ENCODE measurements around the gene ATP6AP2.
"Not testable (repeated sequence)": the region's sequence is repeated elsewhere in the genome, so short reads cannot be mapped to it uniquely, and the experiment has no call there.

The ATP6AP2 gene

GRCh38 chrX:40578039-40578695 lies 2.6 kb upstream of the ATP6AP2 start:
- no peak for DNase-seq

- no peak for DNase-seq
Observed at GRCh38 chrX:40579141-40579540, 1.6 kb upstream of the ATP6AP2 start.

GRCh38 chrX:40579900-40580536 lies 752 bp upstream of the ATP6AP2 start:
- DNase-seq, result no peak

- DNase-seq, result no peak
Observed at GRCh38 chrX:40581336-40581920, 658 bp downstream of the ATP6AP2 start.

GRCh38 chrX:40582178-40582577 lies 1.4 kb downstream of the ATP6AP2 start:
- not testable (repeated sequence) for DNase-seq

GRCh38 chrX:40582811-40583210 lies 2.0 kb downstream of the ATP6AP2 start:
- DNase-seq, result no peak

- not testable (repeated sequence) for DNase-seq
Observed at GRCh38 chrX:40587623-40588022, 6.9 kb downstream of the ATP6AP2 start.

GRCh38 chrX:40589616-40590321 lies 9.0 kb downstream of the ATP6AP2 start:
- DNase-seq, result not testable (repeated sequence)

GRCh38 chrX:40603446-40603845 lies 22.7 kb downstream of the ATP6AP2 start:
- DNase-seq, result no peak

- DNase-seq, result no peak
Observed at GRCh38 chrX:40607381-40607780, 26.6 kb downstream of the ATP6AP2 start.

GRCh38 chrX:40612511-40612910 lies 31.7 kb downstream of the ATP6AP2 start:
- no peak for DNase-seq

- no peak for DNase-seq
Observed at GRCh38 chrX:40615976-40616375, 35.2 kb downstream of the ATP6AP2 start.

- no peak for DNase-seq
Observed at GRCh38 chrX:40617566-40617965, 36.8 kb downstream of the ATP6AP2 start.

- no peak for DNase-seq
Observed at GRCh38 chrX:40622479-40623138, 41.8 kb downstream of the ATP6AP2 start.

GRCh38 chrX:40623139-40623536 lies 42.4 kb downstream of the ATP6AP2 start, which contains the start of gene MPC1L:
Gene MPC1L, plus strand, starts transcription at chrX:40623428. Its CDS starts 138 bp downstream, at chrX:40623566.
- no peak for DNase-seq

GRCh38 chrX:40623665-40624064 lies 42.9 kb downstream of the ATP6AP2 start:
- no peak for DNase-seq

- DNase-seq, result no peak
Observed at GRCh38 chrX:40625294-40625693, 44.5 kb downstream of the ATP6AP2 start.

- no peak for DNase-seq
Observed at GRCh38 chrX:40628506-40628905, 47.7 kb downstream of the ATP6AP2 start.

- DNase-seq, result no peak
Observed at GRCh38 chrX:40632199-40632598, 51.4 kb downstream of the ATP6AP2 start.

- DNase-seq, result no peak
Observed at GRCh38 chrX:40637687-40638086, 56.9 kb downstream of the ATP6AP2 start.

GRCh38 chrX:40644176-40644575 lies 63.4 kb downstream of the ATP6AP2 start:
- no peak for DNase-seq

GRCh38 chrX:40644821-40645358 lies 64.1 kb downstream of the ATP6AP2 start:
- no peak for DNase-seq

Measured in NCI-H1436 treated with DMSO at 0.1 percent for 48 hours (cell line).